H1 (cell line): Measurements from ENCODE around the gene HDHD5. TPM values are rescaled to one million over a fixed set of nuclear protein-coding genes. Genes with fewer than 3 reads are reported as not detected.

Experiments
- CTCF ChIA-PET: fragments of 300-600 bp; sonication (Branson Sonifier 250); formaldehyde crosslinking; loops from one replicate; lab custom pipeline; 2021; ENCODE audit not compliant: partially characterized antibody; lab: Charles Lee
- POLR2A ChIA-PET: fragments of 300-600 bp; sonication (Branson Sonifier 250); formaldehyde crosslinking; loops from one replicate; lab custom pipeline; 2021; ENCODE audit warnings: inconsistent platforms; ENCODE audit not compliant: partially characterized antibody; lab: Charles Lee
- DNase-seq, 2 experiments: peaks; one replicate each; pipeline versions ENCODE4 v3.0.0 to v3.0.0-alpha.2; 2010 to 2022; ENCODE audit warnings: low spot score in 2 of 2, low read depth in 1 of 2, mixed read lengths in 1 of 2
- FAIRE-seq: peaks from 2 replicates; lab custom pipeline; 2011; peaks lifted over from hg19 to GRCh38; lab: Jason Lieb, UNC
- H2AFZ ChIP-seq: 2 replicates; pipeline ENCODE4 v1.8.1; 2012; ENCODE audit warnings: low read length, inconsistent platforms
- H2AK5ac ChIP-seq: 2 replicates; pipeline ENCODE4 v1.6.1; 2013; ENCODE audit warnings: low read depth, low read length
- H2BK120ac ChIP-seq: replicated peaks from 2 replicates; pipeline ENCODE3; 2013; ENCODE audit warnings: low read depth, low read length, inconsistent platforms
- H2BK12ac ChIP-seq: 2 replicates; pipeline ENCODE4 v1.6.1; 2013; ENCODE audit warnings: low read depth, low read length
- H2BK15ac ChIP-seq: 2 replicates; pipeline ENCODE4 v1.6.1; 2013; ENCODE audit warnings: low read length
- H2BK20ac ChIP-seq: 2 replicates; pipeline ENCODE4 v1.6.1; 2013; ENCODE audit warnings: low read length
- H2BK5ac ChIP-seq: 2 replicates; pipeline ENCODE4 v1.6.1; 2013; ENCODE audit warnings: low read depth, low read length
- H3K14ac ChIP-seq: 2 replicates; pipeline ENCODE4 v1.6.1; 2013; ENCODE audit warnings: inconsistent platforms; ENCODE audit not compliant: insufficient read length
- H3K18ac ChIP-seq: 2 replicates; pipeline ENCODE4 v1.6.1; 2013; ENCODE audit warnings: low read length; ENCODE audit errors: extremely low read depth
- H3K23ac ChIP-seq: 2 replicates; pipeline ENCODE4 v1.6.1; 2013; ENCODE audit warnings: inconsistent platforms; ENCODE audit not compliant: insufficient read length
- H3K23me2 ChIP-seq: 2 replicates; pipeline ENCODE4 v1.6.1; 2013; ENCODE audit warnings: low read depth, low read length
- H3K27ac ChIP-seq: 2 replicates; pipeline ENCODE4 v1.6.1; 2011; ENCODE audit warnings: low read depth, low read length, inconsistent platforms
- H3K27me3 ChIP-seq, 4 experiments: replicated peaks in 1 of 4; 1 replicate in 1 of 4; 2 replicates in 3 of 4; pipeline versions ENCODE4 v1.6.1 to v1.8.1; 2011 to 2013; ENCODE audit warnings: low read length in 3 of 4, mild to moderate bottlenecking in 3 of 4, inconsistent platforms in 2 of 4, mixed read lengths in 2 of 4, moderate library complexity in 1 of 4; ENCODE audit not compliant: control insufficient read depth in 3 of 4, insufficient read depth in 3 of 4; ENCODE audit errors: extremely low read depth in 1 of 4
- H3K36me3 ChIP-seq, 4 experiments: 2 replicates each; pipeline versions ENCODE4 v1.6.1 to v1.8.1; 2011 to 2013; ENCODE audit warnings: mild to moderate bottlenecking in 4 of 4, low read length in 3 of 4, moderate library complexity in 2 of 4, control low read depth in 1 of 4, inconsistent platforms in 1 of 4; ENCODE audit not compliant: insufficient read depth in 4 of 4, control insufficient read depth in 2 of 4
- H3K4ac ChIP-seq: replicated peaks from 2 replicates; pipeline ENCODE3; 2013; ENCODE audit warnings: low read length, low read depth, mixed read lengths, inconsistent platforms; ENCODE audit not compliant: insufficient read length
- H3K4me1 ChIP-seq, 4 experiments: replicated peaks in 1 of 4; 1 replicate in 1 of 4; 2 replicates in 3 of 4; pipeline versions ENCODE4 v1.6.1 to v1.8.1; 2011 to 2013; ENCODE audit warnings: low read length in 3 of 4, inconsistent platforms in 2 of 4, mixed read lengths in 1 of 4; ENCODE audit not compliant: insufficient read depth in 4 of 4, control insufficient read depth in 3 of 4
- H3K4me2 ChIP-seq, 2 experiments: 2 replicates each; pipeline versions ENCODE4 v1.6.1 to v1.8.1; 2011 to 2013; ENCODE audit warnings: low read depth in 2 of 2, low read length in 2 of 2, control low read depth in 1 of 2, inconsistent platforms in 1 of 2, mild to moderate bottlenecking in 1 of 2; ENCODE audit not compliant: insufficient read depth in 1 of 2
- H3K4me3 ChIP-seq, 4 experiments: fragments of 200-600, 300-600 bp in 1 of 4; sonication (generic), shearing (Covaris generic), sonication (Bioruptor Twin) in 1 of 4; 2 replicates each; pipeline versions ENCODE4 v1.5.1 to v1.8.1; 2011 to 2016; ENCODE audit warnings: low read length in 4 of 4, low read depth in 3 of 4, control low read depth in 2 of 4, inconsistent platforms in 2 of 4, mild to moderate bottlenecking in 2 of 4, mixed read lengths in 1 of 4, moderate library complexity in 1 of 4; ENCODE audit not compliant: insufficient read depth in 2 of 4; ENCODE audit errors: extremely low read depth in 1 of 4
- H3K56ac ChIP-seq: replicated peaks from 2 replicates; pipeline ENCODE3; 2013; ENCODE audit warnings: low read depth, mild to moderate bottlenecking, mixed read lengths, low read length, inconsistent platforms; ENCODE audit not compliant: insufficient read length
- H3K79me1 ChIP-seq: 2 replicates; pipeline ENCODE4 v1.6.1; 2013; ENCODE audit warnings: low read depth, low read length, control low read depth
- H3K79me2 ChIP-seq, 2 experiments: 2 replicates each; pipeline versions ENCODE4 v1.6.1 to v1.8.1; 2012 to 2013; ENCODE audit warnings: low read length in 2 of 2, mild to moderate bottlenecking in 2 of 2, inconsistent platforms in 1 of 2; ENCODE audit not compliant: insufficient read depth in 2 of 2, control insufficient read depth in 1 of 2
- H3K9ac ChIP-seq, 4 experiments: replicated peaks in 1 of 4; 1 replicate in 1 of 4; 2 replicates in 3 of 4; pipeline versions ENCODE4 v1.6.1 to v1.8.1; 2011 to 2013; ENCODE audit warnings: low read depth in 3 of 4, low read length in 3 of 4, control low read depth in 2 of 4, mild to moderate bottlenecking in 2 of 4, moderate library complexity in 2 of 4, inconsistent platforms in 1 of 4; ENCODE audit errors: extremely low read depth in 1 of 4
- H3K9me3 ChIP-seq, 2 experiments: 2 replicates each; pipeline versions ENCODE4 v1.6.1 to v1.8.1; 2012 to 2013; ENCODE audit warnings: mild to moderate bottlenecking in 2 of 2, moderate library complexity in 2 of 2, control low read depth in 1 of 2, inconsistent platforms in 1 of 2, low read depth in 1 of 2, low read length in 1 of 2, mixed read lengths in 1 of 2; ENCODE audit not compliant: insufficient read depth in 2 of 2
- H4K20me1 ChIP-seq, 2 experiments: replicated peaks in 1 of 2; 2 replicates each; pipeline versions ENCODE3 to v1.8.1; 2011 to 2013; ENCODE audit warnings: inconsistent platforms in 2 of 2, low read length in 2 of 2, mild to moderate bottlenecking in 1 of 2; ENCODE audit not compliant: insufficient read depth in 2 of 2, control insufficient read depth in 1 of 2
- H4K5ac ChIP-seq: 2 replicates; pipeline ENCODE4 v1.6.1; 2013; ENCODE audit warnings: low read length, low read depth, mixed read lengths, inconsistent platforms; ENCODE audit not compliant: insufficient read length
- H4K8ac ChIP-seq: 2 replicates; pipeline ENCODE4 v1.8.0; 2013; ENCODE audit warnings: mild to moderate bottlenecking, moderate library complexity, low read length, inconsistent platforms; ENCODE audit not compliant: insufficient read depth; ENCODE audit errors: extremely low read depth
- H4K91ac ChIP-seq: replicated peaks from 2 replicates; pipeline ENCODE3; 2013; ENCODE audit warnings: low read length, mixed read lengths, inconsistent platforms; ENCODE audit not compliant: insufficient read length
- EGR1 ChIP-seq: IDR thresholded peaks from 2 replicates; pipeline ENCODE4 v1.6.1; 2011; ENCODE audit warnings: low read depth, low read length, borderline replicate concordance
- HDAC2 ChIP-seq, 2 experiments: fragments of 300-600 bp in 1 of 2; sonication (generic) in 1 of 2; IDR thresholded peaks; 2 replicates each; pipeline ENCODE4 v1.6.1; 2011 to 2012; ENCODE audit warnings: low read depth in 2 of 2, low read length in 2 of 2, mild to moderate bottlenecking in 2 of 2, moderate library complexity in 2 of 2, borderline replicate concordance in 1 of 2, inconsistent platforms in 1 of 2
- JUND ChIP-seq: IDR thresholded peaks from 2 replicates; pipeline ENCODE4 v1.6.1; 2011; ENCODE audit warnings: mild to moderate bottlenecking, improper control_type of control experiment, low read length
- KDM1A ChIP-seq: fragments of 200-600, 300-600 bp; sonication (generic); IDR thresholded peaks from 2 replicates; pipeline ENCODE4 v1.7.1; 2016; ENCODE audit warnings: mild to moderate bottlenecking, low read length, borderline replicate concordance
- POLR2A ChIP-seq, 2 experiments: IDR thresholded peaks; 1 replicate in 1 of 2; 2 replicates in 1 of 2; pipeline ENCODE4 v1.6.1; 2011; ENCODE audit warnings: low read depth in 2 of 2, low read length in 2 of 2, mild to moderate bottlenecking in 2 of 2; ENCODE audit errors: control extremely low read depth in 1 of 2
- RXRA ChIP-seq: IDR thresholded peaks from 2 replicates; pipeline ENCODE4 v1.6.1; 2011; ENCODE audit warnings: low read depth, mild to moderate bottlenecking, low read length, moderate library complexity; ENCODE audit not compliant: insufficient read depth
- TCF12 ChIP-seq: IDR thresholded peaks from 2 replicates; pipeline ENCODE4 v1.6.1; 2011; ENCODE audit warnings: low read depth, mild to moderate bottlenecking, low read length
- WGBS, 2 experiments: shearing (Covaris generic) in 1 of 2; methylation state at CpG; one replicate each; pipeline versions ENCODE4 v1.1.6 to v1.1.7; 2013 to 2015; ENCODE audit warnings: low lambda C conversion rate in 2 of 2, mixed read lengths in 2 of 2, inconsistent platforms in 1 of 2, low coverage in 1 of 2, missing lambda C conversion rate in 1 of 2; ENCODE audit not compliant: insufficient replicate concordance in 2 of 2, insufficient coverage in 1 of 2, insufficient read length in 1 of 2; ENCODE audit errors: extremely low coverage in 1 of 2, missing lambda C conversion rate in 1 of 2; 5-methylcytosine and 5-hydroxymethylcytosine counted together
- polyA plus RNA-seq, 7 experiments: library from polyadenylated mRNA; depleted of rRNA in 3 of 7; stranded (reverse) in 5 of 7; unstranded in 2 of 7; fragments of >200 nt in 5 of 7; fragments of 200-250 nt in 2 of 7; gene quantifications; 1 replicate in 5 of 7; 2 replicates in 1 of 7; 4 replicates in 1 of 7; pipeline versions ENCODE4 v1.2.1 to v1.2.3, GENCODE V29; 2011 to 2013; ENCODE audit warnings: missing spikeins in 2 of 7, mixed read lengths in 2 of 7
- total RNA-seq: library from RNA; stranded (reverse); fragmentation: NEBNext Ultra II Directional; extraction: Animal tissue kit (Norgen Biotek cat#: 25700); gene quantifications from 2 replicates; pipeline ENCODE4 v1.2.1, GENCODE V29; 2021
- TF ChIP-seq, protein P1 (sequence below): IDR thresholded peaks from 2 replicates; pipeline ENCODE4 v1.6.1; 2012; ENCODE audit warnings: low read length, inconsistent platforms

Gene HDHD5
- total and polyA plus RNA-seq, 2 of the 8 experiments (the other 6 are each of a cell fraction or from before 2014, with no cell fraction given): 68.3 to 123 TPM

DNA sequence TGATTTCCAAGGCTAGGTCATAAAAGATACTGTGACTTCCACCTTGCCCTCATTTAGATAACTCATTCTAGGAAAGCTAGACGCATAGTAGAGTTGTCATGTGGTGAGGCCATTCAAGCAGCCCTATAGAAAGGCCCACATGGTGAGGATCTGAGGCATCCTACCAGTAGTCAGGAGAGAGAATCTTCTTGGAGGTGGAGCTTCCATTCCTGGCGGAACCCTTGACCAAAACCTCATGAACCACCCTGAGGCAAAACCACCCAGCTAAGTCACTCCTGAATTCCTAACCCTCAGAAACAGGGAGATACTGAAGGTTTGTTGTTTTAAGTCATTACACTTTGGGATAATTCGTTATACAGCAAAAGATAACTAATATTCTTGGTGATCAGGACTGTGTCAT lies 2.9 kb upstream of the HDHD5 start:
- CTCF ChIA-PET: interaction anchor here (0.6 to 2.6 kb wide), 8 partner anchors 10 to 427 kb away, joined by 3 to 7 read pairs (median 3); no protein-coding TSS in a partner anchor
- H2BK20ac ChIP-seq: no peak overlapping the region
- no peak overlapping the region for H3K4ac ChIP-seq
- DNase-seq (no peak), FAIRE-seq (no peak)
- no peak overlapping the region for H4K5ac ChIP-seq
- TF ChIP-seq POLR2A (IDR thresholded peaks at IDR 0.05; ENCODE audit: control extremely low read depth in 1 of 2, low read depth in 2 of 2, low read length in 2 of 2) (no peak), HDAC2 (IDR thresholded peaks at IDR 0.05; ENCODE audit: borderline replicate concordance in 1 of 2, low read depth in 2 of 2, low read length in 2 of 2) (no peak), RXRA (no peak), TCF12 (no peak), JUND (no peak), KDM1A (no peak), EGR1 (no peak)
- TF ChIP-seq, protein P1, sequence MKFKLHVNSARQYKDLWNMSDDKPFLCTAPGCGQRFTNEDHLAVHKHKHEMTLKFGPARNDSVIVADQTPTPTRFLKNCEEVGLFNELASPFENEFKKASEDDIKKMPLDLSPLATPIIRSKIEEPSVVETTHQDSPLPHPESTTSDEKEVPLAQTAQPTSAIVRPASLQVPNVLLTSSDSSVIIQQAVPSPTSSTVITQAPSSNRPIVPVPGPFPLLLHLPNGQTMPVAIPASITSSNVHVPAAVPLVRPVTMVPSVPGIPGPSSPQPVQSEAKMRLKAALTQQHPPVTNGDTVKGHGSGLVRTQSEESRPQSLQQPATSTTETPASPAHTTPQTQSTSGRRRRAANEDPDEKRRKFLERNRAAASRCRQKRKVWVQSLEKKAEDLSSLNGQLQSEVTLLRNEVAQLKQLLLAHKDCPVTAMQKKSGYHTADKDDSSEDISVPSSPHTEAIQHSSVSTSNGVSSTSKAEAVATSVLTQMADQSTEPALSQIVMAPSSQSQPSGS: no peak
- no peak overlapping the region for H3K4me2 ChIP-seq
- H3K27me3 ChIP-seq: 0 out of 7 replicates have a peak, but pooled peaks cover 0 to 4% (median 0%) of the 10 kb centered on the region in 4 experiments
- H2BK120ac ChIP-seq: no peak overlapping the region
- H2AK5ac ChIP-seq: no peak overlapping the region
- no peak overlapping the region for H3K18ac ChIP-seq
- no peak overlapping the region for H3K56ac ChIP-seq
- H3K14ac ChIP-seq: no peak overlapping the region
- H3K4me3 ChIP-seq: no peak overlapping the region
- H2BK15ac ChIP-seq: no peak overlapping the region
- no peak overlapping the region for H2BK5ac ChIP-seq
- no peak overlapping the region for H3K23ac ChIP-seq
- no peaks in the 10 kb centered on the region for H3K9me3 ChIP-seq
- H3K23me2 ChIP-seq: peaks cover 9% of the 10 kb centered on the region; the same call in 1 of the 2 replicates
- POLR2A ChIA-PET: interaction anchor here (0.6 to 1.8 kb wide), 2 partner anchors 10 to 32 kb away, joined by 3 to 5 read pairs; no protein-coding TSS in a partner anchor
- peaks cover 3% of the 10 kb centered on the region for H3K79me1 ChIP-seq
- peaks cover 3 to 8% (median 4%) of the 10 kb centered on the region in 4 experiments; a peak in 6 of 7 replicates for H3K4me1 ChIP-seq
- H4K91ac ChIP-seq: no peak overlapping the region
- no peak overlapping the region for H3K27ac ChIP-seq
- H3K9ac ChIP-seq: no peak overlapping the region
- H4K8ac ChIP-seq: no peak overlapping the region
- no peak overlapping the region for H2BK12ac ChIP-seq
- H2AFZ ChIP-seq: no peak overlapping the region
- H4K20me1 ChIP-seq: peaks cover 2 to 3% of the 10 kb centered on the region in 2 experiments
- no peaks in the 10 kb centered on the region for H3K36me3 ChIP-seq
- H3K79me2 ChIP-seq: peaks cover 7 to 10% of the 10 kb centered on the region in 2 experiments
- 95% methylated on average over 3 of the region's 3 CpGs; no CpG with 5 or more reads in 1 of the 2 experiments for WGBS, 2 experiments
